Keratinocyte (primary cell): ENCODE results near the gene HACE1.

Experiments
- EZH2 ChIP-seq: IDR thresholded peaks from one replicate; pipeline ENCODE4 v1.6.1; 2012; ENCODE audit warnings: inconsistent platforms, mild to moderate bottlenecking, low read length, moderate library complexity
- TF ChIP-seq, protein P1 (sequence below), 3 experiments: IDR thresholded peaks in 1 of 3; conservative IDR thresholded peaks in 1 of 3; optimal IDR thresholded peaks in 1 of 3; 2 replicates in 2 of 3; 3 replicates in 1 of 3; pipeline versions ENCODE3 to v1.5.1; 2011; ENCODE audit warnings: low read length in 3 of 3, mild to moderate bottlenecking in 3 of 3, moderate library complexity in 2 of 3, control low read depth in 1 of 3, inconsistent platforms in 1 of 3; ENCODE audit not compliant: insufficient read depth in 2 of 3; ENCODE audit errors: extremely low read depth in 1 of 3

DNA sequence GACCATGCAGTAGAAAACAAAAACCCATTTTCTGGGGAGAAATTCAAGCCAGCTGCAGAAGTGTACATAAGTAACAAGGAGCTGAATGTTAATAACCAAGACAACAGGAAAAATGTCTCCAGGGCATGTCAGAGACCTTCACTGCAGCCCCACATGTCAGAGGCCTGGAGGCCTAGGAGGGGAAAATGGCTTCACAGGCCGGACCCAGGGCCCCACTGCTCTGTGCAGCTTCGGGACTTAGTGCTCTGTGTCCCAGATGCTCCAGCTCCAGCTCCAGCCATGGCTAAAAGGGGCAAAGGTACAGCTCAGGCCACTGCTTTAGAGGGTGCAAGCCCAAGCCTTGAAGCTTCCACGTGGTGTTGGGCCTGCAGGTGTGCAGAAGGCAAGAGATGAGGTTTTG lies 43.6 kb downstream of the HACE1 start:
- TF ChIP-seq, protein P1, sequence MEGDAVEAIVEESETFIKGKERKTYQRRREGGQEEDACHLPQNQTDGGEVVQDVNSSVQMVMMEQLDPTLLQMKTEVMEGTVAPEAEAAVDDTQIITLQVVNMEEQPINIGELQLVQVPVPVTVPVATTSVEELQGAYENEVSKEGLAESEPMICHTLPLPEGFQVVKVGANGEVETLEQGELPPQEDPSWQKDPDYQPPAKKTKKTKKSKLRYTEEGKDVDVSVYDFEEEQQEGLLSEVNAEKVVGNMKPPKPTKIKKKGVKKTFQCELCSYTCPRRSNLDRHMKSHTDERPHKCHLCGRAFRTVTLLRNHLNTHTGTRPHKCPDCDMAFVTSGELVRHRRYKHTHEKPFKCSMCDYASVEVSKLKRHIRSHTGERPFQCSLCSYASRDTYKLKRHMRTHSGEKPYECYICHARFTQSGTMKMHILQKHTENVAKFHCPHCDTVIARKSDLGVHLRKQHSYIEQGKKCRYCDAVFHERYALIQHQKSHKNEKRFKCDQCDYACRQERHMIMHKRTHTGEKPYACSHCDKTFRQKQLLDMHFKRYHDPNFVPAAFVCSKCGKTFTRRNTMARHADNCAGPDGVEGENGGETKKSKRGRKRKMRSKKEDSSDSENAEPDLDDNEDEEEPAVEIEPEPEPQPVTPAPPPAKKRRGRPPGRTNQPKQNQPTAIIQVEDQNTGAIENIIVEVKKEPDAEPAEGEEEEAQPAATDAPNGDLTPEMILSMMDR (optimal IDR thresholded peaks at IDR 0.05 in 1 of 3, IDR thresholded peaks at IDR 0.05 in 1 of 3, conservative IDR thresholded peaks at IDR 0.05 in 1 of 3; ENCODE audit: extremely low read depth in 1 of 3, insufficient read depth in 2 of 3, low read length in 3 of 3): no peak
- TF ChIP-seq EZH2: no peak
